ENCODE results near the gene LRBA. TPM values are rescaled to one million over a fixed set of nuclear protein-coding genes. Genes with fewer than 3 reads are reported as not detected.

LRBA gene
- total RNA-seq, 1 donor from 2014 or later = 28.2 TPM

- no peaks in the 10 kb centered on the region for H3K9me3 Mint-ChIP-seq
- no peak overlapping the region for H3K4me3 Mint-ChIP-seq
- H3K27ac Mint-ChIP-seq (ENCODE audit: unreplicated experiment) = no peak overlapping the region
- H3K27me3 Mint-ChIP-seq (ENCODE audit: low read depth) = no peaks in the 10 kb centered on the region
- H3K36me3 Mint-ChIP-seq (ENCODE audit: low read depth) = no peaks in the 10 kb centered on the region
- peaks cover 8% of the 10 kb centered on the region for H3K4me1 Mint-ChIP-seq
- TF ChIP-seq CTCF (conservative IDR thresholded peaks at IDR 0.05) = no peak
- no peak for DNase-seq (ENCODE audit: low read depth, low spot score)
These were observed 225.2 kb downstream of the LRBA start for GRCh38 chr4:150789864-150790263.

DNA sequence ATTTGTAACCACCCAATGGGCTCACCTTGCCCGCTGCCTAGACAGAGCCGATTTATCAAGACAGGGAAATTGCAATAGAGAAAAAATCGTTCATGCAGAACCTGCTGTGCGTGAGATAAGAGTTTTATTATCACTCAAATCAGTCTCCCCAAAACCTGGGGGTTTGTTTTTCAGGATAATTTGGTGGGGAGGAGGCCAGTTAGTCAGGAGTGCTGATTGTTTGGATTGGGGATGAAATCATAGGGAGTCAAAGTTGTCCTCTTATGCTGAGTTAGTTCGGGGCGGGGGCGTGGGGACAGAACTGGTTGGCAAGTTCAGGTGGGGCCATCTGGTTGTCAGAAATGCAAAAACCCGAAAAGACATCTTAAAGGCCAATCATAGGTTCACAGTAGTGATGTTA is 230.1 kb downstream of the LRBA start:
- no peak for TF ChIP-seq CTCF (conservative IDR thresholded peaks at IDR 0.05)
- no peak overlapping the region for H3K4me3 Mint-ChIP-seq
- no peaks in the 10 kb centered on the region for H3K9me3 Mint-ChIP-seq
- no peaks in the 10 kb centered on the region for H3K27me3 Mint-ChIP-seq (ENCODE audit: low read depth)
- H3K4me1 Mint-ChIP-seq = peaks cover 13% of the 10 kb centered on the region
- H3K36me3 Mint-ChIP-seq (ENCODE audit: low read depth) = no peaks in the 10 kb centered on the region
- DNase-seq (ENCODE audit: low read depth, low spot score) = no peak
- no peak overlapping the region for H3K27ac Mint-ChIP-seq (ENCODE audit: unreplicated experiment)

GRCh38 chr4:150784305-150784704 is 230.8 kb downstream of the LRBA start:
- no peak for TF ChIP-seq CTCF (conservative IDR thresholded peaks at IDR 0.05)
- Mint-ChIP-seq H3K4me1 (peaks cover 10% of the 10 kb centered on the region), H3K27ac (ENCODE audit: unreplicated experiment) (no peak overlapping the region), H3K9me3 (no peaks in the 10 kb centered on the region), H3K4me3 (no peak overlapping the region), H3K36me3 (ENCODE audit: low read depth) (no peaks in the 10 kb centered on the region), H3K27me3 (ENCODE audit: low read depth) (no peaks in the 10 kb centered on the region)
- DNase-seq (ENCODE audit: low read depth, low spot score) = no peak

GRCh38 chr4:150782921-150783320 is 232.2 kb downstream of the LRBA start:
- no peak overlapping the region for H3K4me3 Mint-ChIP-seq
- no peak for DNase-seq (ENCODE audit: low read depth, low spot score)
- H3K27me3 Mint-ChIP-seq (ENCODE audit: low read depth) = no peaks in the 10 kb centered on the region
- no peak overlapping the region for H3K27ac Mint-ChIP-seq (ENCODE audit: unreplicated experiment)
- H3K9me3 Mint-ChIP-seq = no peaks in the 10 kb centered on the region
- H3K4me1 Mint-ChIP-seq = peaks cover 10% of the 10 kb centered on the region
- H3K36me3 Mint-ChIP-seq (ENCODE audit: low read depth) = no peaks in the 10 kb centered on the region
- no peak for TF ChIP-seq CTCF (conservative IDR thresholded peaks at IDR 0.05)

GRCh38 chr4:150782311-150782710 is 232.8 kb downstream of the LRBA start:
- no peaks in the 10 kb centered on the region for H3K36me3 Mint-ChIP-seq (ENCODE audit: low read depth)
- H3K27me3 Mint-ChIP-seq (ENCODE audit: low read depth) = no peaks in the 10 kb centered on the region
- DNase-seq (ENCODE audit: low read depth, low spot score) = no peak
- peaks cover 10% of the 10 kb centered on the region for H3K4me1 Mint-ChIP-seq
- no peaks in the 10 kb centered on the region for H3K9me3 Mint-ChIP-seq
- H3K27ac Mint-ChIP-seq (ENCODE audit: unreplicated experiment) = no peak overlapping the region
- no peak overlapping the region for H3K4me3 Mint-ChIP-seq
- TF ChIP-seq CTCF (conservative IDR thresholded peaks at IDR 0.05) = no peak

DNA sequence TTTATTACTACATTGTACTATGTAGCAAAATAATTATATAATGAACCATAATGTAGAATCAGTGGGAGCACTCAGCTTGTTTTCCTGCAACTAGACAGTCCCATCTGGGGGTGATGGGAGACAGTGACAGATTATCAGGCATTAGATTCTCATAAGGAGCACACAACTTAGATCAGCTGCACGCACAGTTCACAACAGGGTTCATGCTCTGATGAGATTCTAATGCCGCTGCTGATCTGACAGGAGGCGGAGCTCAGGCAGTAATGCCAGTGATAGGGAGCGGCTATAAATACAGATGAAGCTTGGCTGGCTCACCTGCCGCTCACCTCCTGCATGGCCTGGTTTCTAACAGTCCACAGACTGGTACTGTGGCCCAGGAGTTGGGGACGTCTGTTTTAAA is 233.9 kb downstream of the LRBA start:
- TF ChIP-seq CTCF (conservative IDR thresholded peaks at IDR 0.05) = no peak
- Mint-ChIP-seq H3K36me3 (ENCODE audit: low read depth) (no peaks in the 10 kb centered on the region), H3K27ac (ENCODE audit: unreplicated experiment) (no peak overlapping the region), H3K4me1 (peaks cover 10% of the 10 kb centered on the region), H3K4me3 (no peak overlapping the region), H3K27me3 (ENCODE audit: low read depth) (no peaks in the 10 kb centered on the region), H3K9me3 (no peaks in the 10 kb centered on the region)
- no peak for DNase-seq (ENCODE audit: low read depth, low spot score)
